ENCODE data around the gene NUP210L. TPM values are rescaled to one million over a fixed set of nuclear protein-coding genes. Genes with fewer than 3 reads are reported as not detected.

The NUP210L gene
- polyA plus RNA-seq, 3 donors, result 0.03 to 0.04 (median 0.04) TPM

DNA sequence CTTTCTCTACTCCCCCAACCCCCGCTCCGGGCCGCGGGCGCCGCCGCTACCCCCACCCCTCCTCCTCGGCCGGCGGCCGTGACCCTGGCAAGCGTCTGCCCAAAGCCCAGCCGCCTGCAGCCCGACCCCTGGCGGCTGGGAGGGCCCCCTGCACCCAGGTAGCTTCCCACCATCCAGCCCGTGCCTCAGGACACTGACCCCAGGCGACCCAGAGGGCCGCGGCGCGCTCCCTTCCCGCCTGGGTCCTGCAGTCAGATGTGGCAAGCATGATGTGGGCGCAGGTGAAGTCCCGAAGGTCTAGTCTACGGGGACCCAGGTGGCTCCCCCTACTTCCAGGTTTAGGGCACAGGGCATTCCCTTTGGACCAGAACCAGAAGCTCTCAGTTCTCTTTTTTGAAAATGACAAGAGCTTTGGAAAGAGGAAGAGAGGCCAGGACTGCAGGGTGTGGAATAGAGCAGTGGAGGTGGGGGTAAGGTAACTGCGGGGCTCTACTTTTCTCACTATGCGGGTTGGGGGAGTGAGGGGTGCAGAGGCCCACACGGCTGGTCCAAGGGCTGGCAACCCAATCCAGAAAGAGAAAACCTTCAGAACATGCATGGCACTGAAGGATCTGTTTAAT lies 208.1 kb downstream of the NUP210L start, which contains the start of gene DENND4B:
Gene DENND4B (minus strand): TSS at position 97 of the 620 bp plus-strand sequence. CDS start 2,344 bp downstream, outside the sequence.
- peak in 1 of 3 donors; percentile 47 for DNase-seq (ENCODE audit: low read depth in 3 of 3, low spot score in 2 of 3)

DNA sequence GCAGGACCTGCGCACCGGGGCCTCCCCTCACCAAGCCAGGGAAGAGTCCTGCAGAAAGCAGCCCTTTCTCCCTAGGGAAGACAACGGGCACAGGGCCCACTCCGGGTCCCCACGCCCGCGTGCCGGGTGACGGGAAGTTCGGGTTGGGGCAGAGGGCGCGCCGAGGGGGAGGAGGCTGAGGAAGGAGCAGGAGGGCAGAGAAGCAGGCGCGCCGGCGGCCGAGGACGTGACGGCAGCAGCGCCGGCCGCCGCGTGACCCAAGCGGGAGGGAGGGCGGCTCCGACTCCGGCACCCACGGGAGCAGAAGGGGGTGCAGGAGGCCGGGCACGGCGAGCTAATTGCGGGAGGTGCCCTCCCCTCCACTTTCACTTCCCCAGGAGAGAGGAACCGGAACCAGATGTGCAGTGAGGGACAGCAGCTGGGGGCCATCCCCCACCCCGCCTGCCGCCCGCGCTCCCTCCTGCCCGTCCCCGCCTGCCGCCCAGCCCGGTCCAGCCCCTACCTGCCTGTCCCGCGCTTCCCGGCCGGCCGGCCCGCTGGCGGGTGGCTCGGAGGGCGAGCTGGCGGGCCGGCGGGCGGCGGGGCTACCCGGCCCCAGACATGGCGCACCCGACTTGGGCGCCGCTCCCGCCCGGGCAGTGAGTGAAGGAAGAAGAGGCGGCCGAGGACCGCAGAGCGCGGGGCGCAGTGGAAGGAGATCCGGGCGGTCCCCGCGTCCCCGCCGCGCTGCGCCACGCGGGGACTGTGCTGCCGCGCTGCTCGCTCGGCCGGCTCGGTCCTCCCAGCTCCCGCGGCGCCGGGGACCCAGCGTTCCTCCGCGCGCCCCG lies 208.9 kb downstream of the NUP210L start:
- DNase-seq (ENCODE audit: low read depth in 3 of 3, low spot score in 2 of 3), result no peak

DNA sequence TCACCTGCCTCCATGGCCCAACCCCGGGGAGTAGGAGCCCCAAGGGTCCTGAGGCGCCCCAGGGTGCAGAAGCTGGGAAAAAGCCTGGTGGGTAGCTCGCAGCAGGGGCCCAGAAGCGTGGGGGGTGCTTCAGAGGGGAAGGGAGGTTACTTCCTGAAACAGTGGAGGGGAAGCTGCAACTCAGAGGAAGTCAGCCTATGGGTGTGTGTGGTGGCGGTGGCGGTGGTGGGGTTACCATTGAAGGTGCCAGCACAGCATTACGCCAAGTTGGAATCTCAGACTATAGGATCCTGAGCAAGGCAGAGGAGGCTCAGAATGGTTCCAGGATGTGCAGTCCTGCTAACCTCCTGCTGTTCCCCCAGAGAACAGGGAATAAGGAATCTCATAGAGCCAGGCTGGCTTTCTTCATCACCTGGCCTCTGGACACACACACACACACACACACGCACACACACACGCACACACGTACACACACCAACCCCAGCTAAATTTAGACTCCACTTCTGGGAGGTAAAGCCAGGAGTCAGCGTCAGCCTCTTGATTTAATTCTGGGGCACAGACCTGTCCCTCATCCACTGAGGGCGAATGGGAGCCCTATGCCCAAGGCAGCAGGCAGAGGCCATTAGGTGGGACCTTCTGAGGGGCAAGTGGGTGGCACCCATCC lies 209.6 kb downstream of the NUP210L start:
- no peak for DNase-seq (ENCODE audit: low read depth in 3 of 3, low spot score in 2 of 3)

DNA sequence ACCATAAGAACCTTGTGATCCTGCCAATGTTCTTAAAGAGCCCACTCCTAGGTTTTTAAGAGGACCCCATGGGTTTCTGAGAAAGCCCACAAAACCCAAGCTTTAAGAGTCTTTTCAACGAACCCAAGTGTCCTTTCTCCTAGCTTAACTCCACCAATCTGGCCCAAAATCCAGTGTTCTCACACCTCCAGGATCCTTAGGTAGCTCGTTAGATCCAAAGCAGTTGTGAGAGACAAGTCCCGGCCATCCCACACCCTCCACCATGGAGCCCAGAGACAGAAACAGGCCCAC lies 210.1 kb downstream of the NUP210L start:
- no peak for DNase-seq (ENCODE audit: low read depth in 3 of 3, low spot score in 2 of 3)

DNA sequence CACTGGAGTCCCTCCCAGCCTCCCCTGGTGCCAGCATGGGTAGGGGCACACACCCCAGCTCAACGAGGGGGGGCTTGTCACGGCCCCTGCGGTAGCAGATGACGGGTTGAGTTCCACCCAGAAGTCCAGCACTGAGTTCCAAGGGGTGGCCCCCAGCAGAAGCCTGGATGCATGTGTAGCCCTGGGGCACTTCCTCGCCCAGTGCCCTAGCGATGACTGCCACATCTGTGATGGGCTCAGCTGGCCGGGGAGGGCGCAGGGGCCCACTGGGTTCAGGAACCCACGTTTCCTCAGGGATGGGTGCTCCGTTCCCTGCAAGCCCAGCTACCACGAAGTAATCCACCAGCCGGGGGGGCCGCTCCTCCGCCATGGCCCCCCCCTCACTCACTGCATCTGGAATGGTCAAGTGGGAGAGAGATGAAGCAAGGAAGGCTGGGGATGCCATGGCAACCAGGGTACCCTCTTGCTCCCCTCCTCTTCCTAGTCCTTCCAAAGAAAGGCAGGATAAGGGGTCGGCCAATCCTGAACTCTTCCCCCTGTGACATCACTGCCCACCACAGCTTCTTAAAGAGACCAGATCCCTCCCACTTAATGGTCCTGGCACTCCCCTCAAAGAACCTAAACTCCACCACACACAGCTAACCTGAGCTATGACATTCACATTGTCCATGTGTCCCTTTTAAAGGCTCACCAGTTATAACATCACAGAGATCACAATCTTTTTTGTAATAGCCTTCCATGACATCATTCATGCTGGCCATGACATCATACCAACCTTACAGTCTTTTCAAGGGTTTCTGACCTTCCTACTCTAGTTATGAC lies 210.7 kb downstream of the NUP210L start:
- no peak for DNase-seq (ENCODE audit: low read depth in 3 of 3, low spot score in 2 of 3)

DNA sequence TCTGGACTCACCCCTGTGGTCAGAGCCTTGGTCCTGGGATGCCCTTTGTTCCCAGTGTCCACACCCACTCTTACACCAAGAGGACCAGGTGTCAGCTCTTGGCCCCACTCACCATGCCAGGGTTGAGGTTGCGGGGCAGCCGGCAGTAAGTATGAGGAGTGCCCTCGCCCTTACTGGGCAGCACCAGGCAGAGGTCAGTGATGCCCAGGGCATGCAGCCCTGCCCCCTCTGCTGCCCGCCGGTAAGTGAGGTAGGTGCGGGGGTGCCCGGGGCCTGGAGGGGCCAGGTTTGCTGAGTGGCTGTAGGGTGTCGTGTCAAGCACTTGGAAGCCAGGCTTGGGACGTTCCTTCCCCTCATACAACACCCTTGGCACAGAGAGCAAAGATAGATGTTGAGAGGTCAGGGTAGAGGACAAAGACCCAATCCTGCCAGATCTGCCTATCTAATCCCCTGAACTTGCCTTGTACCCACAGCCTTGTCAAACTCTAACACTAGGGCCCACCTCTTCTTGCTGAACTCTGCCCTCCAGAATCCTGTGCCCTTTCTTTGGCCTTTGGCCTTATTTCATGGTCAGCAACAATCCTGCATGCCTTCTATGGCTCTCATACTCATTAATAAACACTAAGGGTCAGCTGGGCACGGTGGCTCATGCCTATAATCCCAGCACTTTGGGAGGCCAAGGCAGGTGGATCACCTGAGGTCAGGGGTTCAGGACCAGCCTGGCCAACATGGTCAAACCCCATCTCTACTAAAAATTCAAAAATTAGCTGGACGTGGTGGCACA lies 211.9 kb downstream of the NUP210L start:
- no peak for DNase-seq (ENCODE audit: low read depth in 3 of 3, low spot score in 2 of 3)

Other genes starting within 250 kb of the NUP210L start
- 10 to 100 TPM; 25.0 to 26.5 (median 25.5) TPM for gene GATAD2B, start 232.1 kb downstream of the NUP210L start, polyA plus RNA-seq (ENCODE audit: insufficient read length in 3 of 3)
- gene DENND4B, start 208.4 kb downstream of the NUP210L start, polyA plus RNA-seq (ENCODE audit: insufficient read length in 3 of 3), result 10 to 100 TPM; 24.5 to 27.2 (median 25.2) TPM
- gene CRTC2, start 196.5 kb downstream of the NUP210L start, polyA plus RNA-seq (ENCODE audit: insufficient read length in 3 of 3), result 10 to 100 TPM; 33.9 to 35.2 (median 34.1) TPM
- gene SLC39A1, start 191.5 kb downstream of the NUP210L start, polyA plus RNA-seq (ENCODE audit: insufficient read length in 3 of 3), result 10 to 100 TPM; 82.7 to 89.8 (median 89.2) TPM
- 10 to 100 TPM; 31.9 to 37.9 (median 32.3) TPM for gene CREB3L4, start 187.2 kb downstream of the NUP210L start, polyA plus RNA-seq (ENCODE audit: insufficient read length in 3 of 3)
- 100 to 1,000 TPM; 102 to 114 (median 114) TPM for gene JTB, start 177.4 kb downstream of the NUP210L start, polyA plus RNA-seq (ENCODE audit: insufficient read length in 3 of 3)
- gene RAB13, start 168.7 kb downstream of the NUP210L start, polyA plus RNA-seq (ENCODE audit: insufficient read length in 3 of 3), result 100 to 1,000 TPM; 178 to 193 (median 182) TPM
- 1,000 to 10,000 TPM; 3,554 to 3,620 (median 3,570) TPM for gene RPS27, start 164.3 kb downstream of the NUP210L start, polyA plus RNA-seq (ENCODE audit: insufficient read length in 3 of 3)
- 100 to 1,000 TPM; 270 to 291 (median 275) TPM for gene TPM3, start 37.0 kb upstream of the NUP210L start, polyA plus RNA-seq (ENCODE audit: insufficient read length in 3 of 3)
- not detected for gene CFAP141, start 51.3 kb upstream of the NUP210L start, polyA plus RNA-seq (ENCODE audit: insufficient read length in 3 of 3)
- gene UBAP2L, start 65.9 kb upstream of the NUP210L start, polyA plus RNA-seq (ENCODE audit: insufficient read length in 3 of 3), result 100 to 1,000 TPM; 164 to 178 (median 166) TPM
- gene HAX1, start 117.6 kb upstream of the NUP210L start, polyA plus RNA-seq (ENCODE audit: insufficient read length in 3 of 3), result 10 to 100 TPM; 81.7 to 83.6 (median 82.4) TPM
- under 1 TPM in 2 of 3 donors, not detected in 1; 0.07 to 0.18 TPM for gene AQP10, start 166.0 kb upstream of the NUP210L start, polyA plus RNA-seq (ENCODE audit: insufficient read length in 3 of 3)
- gene ATP8B2, start 170.5 kb upstream of the NUP210L start, polyA plus RNA-seq (ENCODE audit: insufficient read length in 3 of 3), result 10 to 100 TPM; 24.5 to 26.1 (median 24.6) TPM